ENCODE measurements around the gene GMDS.
A peak's percentile ranks its signal among the peaks of the same experiment; 100 is the strongest.

Gene GMDS

GRCh38 chr6:2245103-2245876, at the start of gene GMDS:
Gene GMDS, minus strand, starts transcription at chr6:2245605.
- Histone ChIP-seq H3K9me3 (ENCODE audit: control insufficient read depth, insufficient read depth, low read length) (no peaks in the 10 kb centered on the region), H3K4me1 (ENCODE audit: control insufficient read depth, insufficient read depth, low read length) (peaks cover 5% of the 10 kb centered on the region), H3K27ac (ENCODE audit: low read length) (no peak within 1 kb of the TSS), H3K4me3 (ENCODE audit: low read length) (peak within 1 kb of the TSS; percentile 98), H3K27me3 (ENCODE audit: control insufficient read depth, insufficient read depth, low read length) (no peaks in the 10 kb centered on the region), H3K36me3 (ENCODE audit: control insufficient read depth, insufficient read depth, low read length) (no peaks in the 10 kb centered on the region)
- no CpG with 5 or more reads among the region's 97 CpGs for WGBS (ENCODE audit: insufficient coverage, insufficient read length)
- DNase-seq (ENCODE audit: low read depth, low spot score), result peak; percentile 73

GRCh38 chr6:2285510-2285909, 40.1 kb upstream of the GMDS start:
- no peak overlapping the region for H3K4me3 ChIP-seq (ENCODE audit: low read length)
- H3K36me3 ChIP-seq (ENCODE audit: control insufficient read depth, insufficient read depth, low read length), result no peaks in the 10 kb centered on the region
- no peak overlapping the region for H3K27ac ChIP-seq (ENCODE audit: low read length)
- no peaks in the 10 kb centered on the region for H3K4me1 ChIP-seq (ENCODE audit: control insufficient read depth, insufficient read depth, low read length)
- WGBS (ENCODE audit: insufficient coverage, insufficient read length), result no CpG with 5 or more reads among the region's 1 CpG
- no peak for DNase-seq (ENCODE audit: low read depth, low spot score)
- H3K9me3 ChIP-seq (ENCODE audit: control insufficient read depth, insufficient read depth, low read length), result no peaks in the 10 kb centered on the region
- H3K27me3 ChIP-seq (ENCODE audit: control insufficient read depth, insufficient read depth, low read length), result no peaks in the 10 kb centered on the region

GRCh38 chr6:2275892-2276242, 30.5 kb upstream of the GMDS start:
- no CpG with 5 or more reads among the region's 2 CpGs for WGBS (ENCODE audit: insufficient coverage, insufficient read length)
- H3K9me3 ChIP-seq (ENCODE audit: control insufficient read depth, insufficient read depth, low read length), result no peaks in the 10 kb centered on the region
- H3K27me3 ChIP-seq (ENCODE audit: control insufficient read depth, insufficient read depth, low read length), result no peaks in the 10 kb centered on the region
- no peaks in the 10 kb centered on the region for H3K4me1 ChIP-seq (ENCODE audit: control insufficient read depth, insufficient read depth, low read length)
- H3K27ac ChIP-seq (ENCODE audit: low read length), result no peak overlapping the region
- no peaks in the 10 kb centered on the region for H3K36me3 ChIP-seq (ENCODE audit: control insufficient read depth, insufficient read depth, low read length)
- no peak overlapping the region for H3K4me3 ChIP-seq (ENCODE audit: low read length)
- DNase-seq (ENCODE audit: low read depth, low spot score), result no peak

GRCh38 chr6:2274981-2275891, 29.8 kb upstream of the GMDS start:
- Histone ChIP-seq H3K4me3 (ENCODE audit: low read length) (no peak overlapping the region), H3K27me3 (ENCODE audit: control insufficient read depth, insufficient read depth, low read length) (no peaks in the 10 kb centered on the region), H3K36me3 (ENCODE audit: control insufficient read depth, insufficient read depth, low read length) (no peaks in the 10 kb centered on the region), H3K27ac (ENCODE audit: low read length) (no peak overlapping the region), H3K4me1 (ENCODE audit: control insufficient read depth, insufficient read depth, low read length) (no peaks in the 10 kb centered on the region), H3K9me3 (ENCODE audit: control insufficient read depth, insufficient read depth, low read length) (no peaks in the 10 kb centered on the region)
- WGBS (ENCODE audit: insufficient coverage, insufficient read length), result no CpG with 5 or more reads among the region's 8 CpGs
- DNase-seq (ENCODE audit: low read depth, low spot score), result no peak

- no peak for DNase-seq (ENCODE audit: low read depth, low spot score)
- Histone ChIP-seq H3K4me3 (ENCODE audit: low read length) (no peak overlapping the region), H3K36me3 (ENCODE audit: control insufficient read depth, insufficient read depth, low read length) (no peaks in the 10 kb centered on the region), H3K27ac (ENCODE audit: low read length) (no peak overlapping the region), H3K4me1 (ENCODE audit: control insufficient read depth, insufficient read depth, low read length) (no peaks in the 10 kb centered on the region), H3K27me3 (ENCODE audit: control insufficient read depth, insufficient read depth, low read length) (no peaks in the 10 kb centered on the region), H3K9me3 (ENCODE audit: control insufficient read depth, insufficient read depth, low read length) (no peaks in the 10 kb centered on the region)
- no CpG with 5 or more reads among the region's 3 CpGs for WGBS (ENCODE audit: insufficient coverage, insufficient read length)
Measured at GRCh38 chr6:2272696-2273095, 27.3 kb upstream of the GMDS start.

- no peak for DNase-seq (ENCODE audit: low read depth, low spot score)
- Histone ChIP-seq H3K4me1 (ENCODE audit: control insufficient read depth, insufficient read depth, low read length) (no peaks in the 10 kb centered on the region), H3K27ac (ENCODE audit: low read length) (no peak overlapping the region), H3K9me3 (ENCODE audit: control insufficient read depth, insufficient read depth, low read length) (no peaks in the 10 kb centered on the region), H3K4me3 (ENCODE audit: low read length) (no peak overlapping the region), H3K36me3 (ENCODE audit: control insufficient read depth, insufficient read depth, low read length) (no peaks in the 10 kb centered on the region), H3K27me3 (ENCODE audit: control insufficient read depth, insufficient read depth, low read length) (no peaks in the 10 kb centered on the region)
- WGBS (ENCODE audit: insufficient coverage, insufficient read length), result no CpG with 5 or more reads among the region's 3 CpGs
Measured at GRCh38 chr6:2270054-2270453, 24.6 kb upstream of the GMDS start.

GRCh38 chr6:2266841-2267240, 21.4 kb upstream of the GMDS start:
- no CpG with 5 or more reads among the region's 1 CpG for WGBS (ENCODE audit: insufficient coverage, insufficient read length)
- Histone ChIP-seq H3K9me3 (ENCODE audit: control insufficient read depth, insufficient read depth, low read length) (no peaks in the 10 kb centered on the region), H3K4me1 (ENCODE audit: control insufficient read depth, insufficient read depth, low read length) (no peaks in the 10 kb centered on the region), H3K4me3 (ENCODE audit: low read length) (no peak overlapping the region), H3K27ac (ENCODE audit: low read length) (no peak overlapping the region), H3K36me3 (ENCODE audit: control insufficient read depth, insufficient read depth, low read length) (no peaks in the 10 kb centered on the region), H3K27me3 (ENCODE audit: control insufficient read depth, insufficient read depth, low read length) (no peaks in the 10 kb centered on the region)
- DNase-seq (ENCODE audit: low read depth, low spot score), result no peak

GRCh38 chr6:2266031-2266795, 20.8 kb upstream of the GMDS start:
- no peak for DNase-seq (ENCODE audit: low read depth, low spot score)
- no peaks in the 10 kb centered on the region for H3K36me3 ChIP-seq (ENCODE audit: control insufficient read depth, insufficient read depth, low read length)
- H3K27me3 ChIP-seq (ENCODE audit: control insufficient read depth, insufficient read depth, low read length), result no peaks in the 10 kb centered on the region
- no peaks in the 10 kb centered on the region for H3K9me3 ChIP-seq (ENCODE audit: control insufficient read depth, insufficient read depth, low read length)
- H3K27ac ChIP-seq (ENCODE audit: low read length), result no peak overlapping the region
- H3K4me1 ChIP-seq (ENCODE audit: control insufficient read depth, insufficient read depth, low read length), result no peaks in the 10 kb centered on the region
- no peak overlapping the region for H3K4me3 ChIP-seq (ENCODE audit: low read length)
- WGBS (ENCODE audit: insufficient coverage, insufficient read length), result 100% methylated on average over 1 of the region's 3 CpGs

- no peak overlapping the region for H3K27ac ChIP-seq (ENCODE audit: low read length)
- H3K4me3 ChIP-seq (ENCODE audit: low read length), result no peak overlapping the region
- DNase-seq (ENCODE audit: low read depth, low spot score), result no peak
- H3K36me3 ChIP-seq (ENCODE audit: control insufficient read depth, insufficient read depth, low read length), result no peaks in the 10 kb centered on the region
- H3K27me3 ChIP-seq (ENCODE audit: control insufficient read depth, insufficient read depth, low read length), result no peaks in the 10 kb centered on the region
- H3K9me3 ChIP-seq (ENCODE audit: control insufficient read depth, insufficient read depth, low read length), result no peaks in the 10 kb centered on the region
- no peaks in the 10 kb centered on the region for H3K4me1 ChIP-seq (ENCODE audit: control insufficient read depth, insufficient read depth, low read length)
- WGBS (ENCODE audit: insufficient coverage, insufficient read length), result 100% methylated on average over 1 of the region's 2 CpGs
Measured at GRCh38 chr6:2264932-2265331, 19.5 kb upstream of the GMDS start.

GRCh38 chr6:2263896-2264295, 18.5 kb upstream of the GMDS start:
- Histone ChIP-seq H3K27me3 (ENCODE audit: control insufficient read depth, insufficient read depth, low read length) (no peaks in the 10 kb centered on the region), H3K9me3 (ENCODE audit: control insufficient read depth, insufficient read depth, low read length) (no peaks in the 10 kb centered on the region), H3K4me1 (ENCODE audit: control insufficient read depth, insufficient read depth, low read length) (no peaks in the 10 kb centered on the region), H3K36me3 (ENCODE audit: control insufficient read depth, insufficient read depth, low read length) (no peaks in the 10 kb centered on the region), H3K27ac (ENCODE audit: low read length) (no peak overlapping the region), H3K4me3 (ENCODE audit: low read length) (no peak overlapping the region)
- WGBS (ENCODE audit: insufficient coverage, insufficient read length), result no CpG with 5 or more reads among the region's 1 CpG
- no peak for DNase-seq (ENCODE audit: low read depth, low spot score)
